ENCODE measurements around the gene OR2B6.
"Not testable (repeated sequence)": the region's sequence is repeated elsewhere in the genome, so short reads cannot be mapped to it uniquely, and the experiment has no call there.

Gene OR2B6

GRCh38 chr6:27924179-27924578 is 32.9 kb upstream of the OR2B6 start:
- TF ChIP-seq CTCF (IDR thresholded peaks at IDR 0.05; ENCODE audit: low read depth, low read length): no peak
- TF ChIP-seq EZH2phosphoT487 (IDR thresholded peaks at IDR 0.05; ENCODE audit: low read depth): no peak
- Histone ChIP-seq H3K36me3 (replicated peaks; ENCODE audit: low read depth, low read length) (no peaks in the 10 kb centered on the region), H3K79me2 (ENCODE audit: low read length) (no peaks in the 10 kb centered on the region), H3K9me3 (ENCODE audit: insufficient read depth, low read length) (no peaks in the 10 kb centered on the region), H4K20me1 (ENCODE audit: insufficient read depth, low read length) (no peaks in the 10 kb centered on the region), H3K4me2 (ENCODE audit: low read length) (no peak overlapping the region), H3K4me1 (ENCODE audit: low read length) (no peaks in the 10 kb centered on the region), H2AFZ (ENCODE audit: low read depth, low read length) (no peak overlapping the region), H3K27ac (ENCODE audit: low read length) (no peak overlapping the region), H3K9ac (ENCODE audit: low read length) (no peak overlapping the region), H3K27me3 (ENCODE audit: low read depth, low read length) (no peaks in the 10 kb centered on the region), H3K4me3 (ENCODE audit: low read length) (no peak overlapping the region)

DNA sequence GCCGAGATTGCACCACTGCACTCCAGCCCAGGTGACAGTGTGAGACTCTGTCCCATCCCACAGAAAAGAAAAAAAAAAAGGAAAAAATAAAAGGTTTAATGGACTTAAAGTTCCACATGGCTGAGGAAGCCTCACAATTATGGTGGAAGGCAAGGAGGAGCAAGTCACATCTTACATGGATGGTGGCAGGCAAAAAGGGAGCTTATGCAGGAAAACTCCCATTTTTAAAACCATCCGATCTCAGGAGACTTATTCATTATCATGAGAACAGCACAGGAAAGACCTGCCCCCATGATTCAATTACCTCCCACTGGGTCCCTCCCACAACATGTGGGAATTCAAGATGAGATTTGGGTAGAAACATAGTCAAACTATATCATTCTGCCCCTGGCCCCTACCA is 29.0 kb upstream of the OR2B6 start:
- H3K4me3 ChIP-seq (ENCODE audit: low read length); H3K4me2 ChIP-seq (ENCODE audit: low read length); H4K20me1 ChIP-seq (ENCODE audit: insufficient read depth, low read length); H3K36me3 ChIP-seq (replicated peaks; ENCODE audit: low read depth, low read length); H3K79me2 ChIP-seq (ENCODE audit: low read length); H2AFZ ChIP-seq (ENCODE audit: low read depth, low read length); H3K27me3 ChIP-seq (ENCODE audit: low read depth, low read length); H3K9ac ChIP-seq (ENCODE audit: low read length); H3K9me3 ChIP-seq (ENCODE audit: insufficient read depth, low read length); H3K27ac ChIP-seq (ENCODE audit: low read length); H3K4me1 ChIP-seq (ENCODE audit: low read length): not testable (repeated sequence)

- not testable (repeated sequence) for H3K9ac ChIP-seq (ENCODE audit: low read length); H3K36me3 ChIP-seq (replicated peaks; ENCODE audit: low read depth, low read length); H3K9me3 ChIP-seq (ENCODE audit: insufficient read depth, low read length); H3K4me1 ChIP-seq (ENCODE audit: low read length); H3K27ac ChIP-seq (ENCODE audit: low read length); H3K27me3 ChIP-seq (ENCODE audit: low read depth, low read length); H3K4me3 ChIP-seq (ENCODE audit: low read length); H3K79me2 ChIP-seq (ENCODE audit: low read length); H2AFZ ChIP-seq (ENCODE audit: low read depth, low read length); H3K4me2 ChIP-seq (ENCODE audit: low read length); H4K20me1 ChIP-seq (ENCODE audit: insufficient read depth, low read length)
These were observed 27.1 kb upstream of the OR2B6 start for GRCh38 chr6:27929930-27930329.

GRCh38 chr6:27931209-27931608 is 25.8 kb upstream of the OR2B6 start:
- H3K9ac ChIP-seq (ENCODE audit: low read length): no peak overlapping the region
- no peak overlapping the region for H3K4me3 ChIP-seq (ENCODE audit: low read length)
- no peaks in the 10 kb centered on the region for H3K9me3 ChIP-seq (ENCODE audit: insufficient read depth, low read length)
- no peak overlapping the region for H3K27ac ChIP-seq (ENCODE audit: low read length)
- H3K27me3 ChIP-seq (ENCODE audit: low read depth, low read length): no peaks in the 10 kb centered on the region
- H3K36me3 ChIP-seq (replicated peaks; ENCODE audit: low read depth, low read length): no peaks in the 10 kb centered on the region
- no peaks in the 10 kb centered on the region for H3K79me2 ChIP-seq (ENCODE audit: low read length)
- no peaks in the 10 kb centered on the region for H4K20me1 ChIP-seq (ENCODE audit: insufficient read depth, low read length)
- TF ChIP-seq EZH2phosphoT487 (IDR thresholded peaks at IDR 0.05; ENCODE audit: low read depth) (no peak), CTCF (IDR thresholded peaks at IDR 0.05; ENCODE audit: low read depth, low read length) (no peak)
- no peak overlapping the region for H2AFZ ChIP-seq (ENCODE audit: low read depth, low read length)
- H3K4me1 ChIP-seq (ENCODE audit: low read length): no peaks in the 10 kb centered on the region
- H3K4me2 ChIP-seq (ENCODE audit: low read length): no peak overlapping the region

GRCh38 chr6:27940766-27941165 is 16.3 kb upstream of the OR2B6 start:
- Histone ChIP-seq H2AFZ (ENCODE audit: low read depth, low read length) (no peak overlapping the region), H3K79me2 (ENCODE audit: low read length) (no peaks in the 10 kb centered on the region), H3K27me3 (ENCODE audit: low read depth, low read length) (no peaks in the 10 kb centered on the region), H4K20me1 (ENCODE audit: insufficient read depth, low read length) (no peaks in the 10 kb centered on the region), H3K9ac (ENCODE audit: low read length) (no peak overlapping the region), H3K4me1 (ENCODE audit: low read length) (no peaks in the 10 kb centered on the region), H3K9me3 (ENCODE audit: insufficient read depth, low read length) (no peaks in the 10 kb centered on the region), H3K4me3 (ENCODE audit: low read length) (no peak overlapping the region), H3K4me2 (ENCODE audit: low read length) (no peak overlapping the region), H3K36me3 (replicated peaks; ENCODE audit: low read depth, low read length) (no peaks in the 10 kb centered on the region), H3K27ac (ENCODE audit: low read length) (no peak overlapping the region)
- TF ChIP-seq CTCF (IDR thresholded peaks at IDR 0.05; ENCODE audit: low read depth, low read length): no peak

DNA sequence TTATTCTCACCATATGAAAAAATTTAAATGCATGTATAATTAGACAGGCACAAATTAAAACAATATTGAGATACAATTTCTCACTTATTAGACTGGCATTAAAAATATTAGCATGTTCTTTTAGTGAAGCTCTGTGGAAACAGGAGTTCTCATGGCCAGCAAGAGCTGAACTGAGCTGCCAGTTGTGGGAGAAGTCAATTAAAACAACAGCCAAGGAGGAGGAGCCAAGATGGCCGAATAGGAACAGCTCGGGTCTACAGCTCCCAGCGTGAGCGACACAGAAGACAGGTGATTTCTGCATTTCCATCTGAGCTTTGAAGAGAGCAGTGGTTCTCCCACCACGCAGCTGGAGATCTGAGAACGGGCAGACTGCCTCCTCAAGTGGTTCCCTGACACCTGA is 14.0 kb upstream of the OR2B6 start:
- H2AFZ ChIP-seq (ENCODE audit: low read depth, low read length); H3K4me2 ChIP-seq (ENCODE audit: low read length); H3K79me2 ChIP-seq (ENCODE audit: low read length); H3K9me3 ChIP-seq (ENCODE audit: insufficient read depth, low read length); H3K27me3 ChIP-seq (ENCODE audit: low read depth, low read length); H3K36me3 ChIP-seq (replicated peaks; ENCODE audit: low read depth, low read length); H3K4me3 ChIP-seq (ENCODE audit: low read length); H3K9ac ChIP-seq (ENCODE audit: low read length); H4K20me1 ChIP-seq (ENCODE audit: insufficient read depth, low read length); H3K4me1 ChIP-seq (ENCODE audit: low read length); H3K27ac ChIP-seq (ENCODE audit: low read length): not testable (repeated sequence)

Data from OCI-LY3 (cell line).